SK-N-SH (cell line): ENCODE results near the gene TFR2. TPM values are rescaled to one million over a fixed set of nuclear protein-coding genes. Genes with fewer than 3 reads are reported as not detected.

Source experiments
- CTCF ChIA-PET: fragments of 300-600, 350-600 bp; formaldehyde crosslinking; extraction: SDS; loops from one replicate; lab custom pipeline; 2021; lab: Yijun Ruan, JAX
- POLR2A ChIA-PET: fragments of 350-600 bp; sonication (Branson Sonifier 250); formaldehyde crosslinking; extraction: SDS; loops from one replicate; lab custom pipeline; 2020; ENCODE audit warnings: antibody characterized with exemption, inconsistent platforms; lab: Yijun Ruan, JAX
- DNase-seq: peaks from one replicate; pipeline ENCODE4 v3.0.0; 2012
- H2AFZ ChIP-seq: fragments of 200-600 bp; sonication (generic); 2 replicates; pipeline ENCODE4 v1.8.1; 2016; ENCODE audit warnings: antibody characterized with exemption, mild to moderate bottlenecking, low read depth
- H3F3A ChIP-seq: fragments of 200-600 bp; sonication (generic); replicated peaks from 2 replicates; pipeline ENCODE3; 2016; ENCODE audit warnings: antibody characterized with exemption, mild to moderate bottlenecking; ENCODE audit not compliant: insufficient read depth
- H3K27ac ChIP-seq, 2 experiments: fragments of 200-500 bp in 1 of 2; fragments of 200-600 bp in 1 of 2; sonication (Bioruptor generic) in 1 of 2; sonication (generic), shearing (Covaris generic) in 1 of 2; 2 replicates each; pipeline versions ENCODE4 v1.5.1 to v1.6.1; 2014 to 2016; ENCODE audit warnings: low read depth in 2 of 2, inconsistent platforms in 1 of 2, low read length in 1 of 2, mild to moderate bottlenecking in 1 of 2, mixed read lengths in 1 of 2
- H3K27me3 ChIP-seq: fragments of 200-600 bp; sonication (generic), shearing (Covaris generic); 2 replicates; pipeline ENCODE4 v1.6.1; 2016; ENCODE audit warnings: mixed run types; ENCODE audit not compliant: insufficient read depth
- H3K36me3 ChIP-seq, 2 experiments: fragments of 200-500 bp in 1 of 2; fragments of 200-600 bp in 1 of 2; sonication (Bioruptor generic) in 1 of 2; sonication (generic) in 1 of 2; replicated peaks in 1 of 2; 2 replicates each; pipeline versions ENCODE3 to v1.5.1; 2014 to 2016; ENCODE audit warnings: low read length in 1 of 2, mild to moderate bottlenecking in 1 of 2; ENCODE audit not compliant: insufficient read depth in 2 of 2, control insufficient read depth in 1 of 2
- H3K4me1 ChIP-seq, 2 experiments: fragments of 200-500 bp in 1 of 2; fragments of 200-600 bp in 1 of 2; sonication (Bioruptor generic) in 1 of 2; sonication (generic), shearing (Covaris generic) in 1 of 2; 2 replicates each; pipeline versions ENCODE4 v1.5.1 to v1.6.1; 2014 to 2016; ENCODE audit warnings: low read depth in 1 of 2, low read length in 1 of 2, mixed run types in 1 of 2; ENCODE audit not compliant: insufficient read depth in 2 of 2, control insufficient read depth in 1 of 2
- H3K4me2 ChIP-seq: fragments of 200-600 bp; sonication (generic), shearing (Covaris generic); 2 replicates; pipeline ENCODE4 v1.6.1; 2017; ENCODE audit warnings: mixed run types
- H3K4me3 ChIP-seq, 2 experiments: fragments of 200-500 bp in 1 of 2; fragments of 200-600 bp in 1 of 2; sonication (Bioruptor generic) in 1 of 2; sonication (generic), shearing (Covaris generic) in 1 of 2; 2 replicates each; pipeline versions ENCODE4 v1.5.1 to v1.8.1; 2014 to 2016; ENCODE audit warnings: low read depth in 2 of 2, inconsistent platforms in 1 of 2, low read length in 1 of 2, mild to moderate bottlenecking in 1 of 2, mixed read lengths in 1 of 2, moderate library complexity in 1 of 2
- H3K79me2 ChIP-seq: fragments of 200-600 bp; sonication (generic); 2 replicates; pipeline ENCODE4 v1.8.1; 2017; ENCODE audit warnings: mild to moderate bottlenecking; ENCODE audit not compliant: insufficient read depth
- H3K9ac ChIP-seq: fragments of 200-600 bp; sonication (generic); 2 replicates; pipeline ENCODE4 v1.6.1; 2017; ENCODE audit warnings: mixed run types
- H3K9me2 ChIP-seq: fragments of 200-600 bp; sonication (generic); 2 replicates; pipeline ENCODE4 v1.6.1; 2017; ENCODE audit warnings: mixed run types
- H3K9me3 ChIP-seq: fragments of 200-600 bp; sonication (generic); 2 replicates; pipeline ENCODE4 v1.6.1; 2017; ENCODE audit warnings: mixed run types, mild to moderate bottlenecking, moderate library complexity
- H4K20me1 ChIP-seq: fragments of 200-600 bp; sonication (generic); 2 replicates; pipeline ENCODE4 v1.6.1; 2017; ENCODE audit warnings: mild to moderate bottlenecking, mixed run types; ENCODE audit not compliant: insufficient read depth
- ELF1 ChIP-seq: IDR thresholded peaks from 2 replicates; pipeline ENCODE4 v1.4.0; 2012
- EZH2phosphoT487 ChIP-seq: fragments of 200-600 bp; sonication (generic); IDR thresholded peaks from 2 replicates; pipeline ENCODE4 v1.6.1; 2017; ENCODE audit warnings: low read depth, mixed run types, mild to moderate bottlenecking, antibody characterized with exemption, moderate library complexity, borderline replicate concordance
- FOXM1 ChIP-seq: IDR thresholded peaks from 2 replicates; pipeline ENCODE4 v1.4.0; 2012; ENCODE audit warnings: low read depth, mild to moderate bottlenecking
- GATA2 ChIP-seq: sonication (generic); formaldehyde crosslinking; IDR thresholded peaks from 2 replicates; pipeline ENCODE4 v1.5.0; 2020; ENCODE audit warnings: mild to moderate bottlenecking, missing genetic modification reagents
- MEF2A ChIP-seq: IDR thresholded peaks from 2 replicates; pipeline ENCODE4 v1.4.0; 2012; ENCODE audit warnings: low read depth, borderline replicate concordance
- MXI1 ChIP-seq: IDR thresholded peaks from 2 replicates; pipeline ENCODE4 v1.6.1; 2012; ENCODE audit warnings: mild to moderate bottlenecking, low read depth, low read length, improper control_type of control experiment
- NFIC ChIP-seq: IDR thresholded peaks from 2 replicates; pipeline ENCODE4 v1.4.0; 2012; ENCODE audit warnings: borderline replicate concordance
- NRF1 ChIP-seq: IDR thresholded peaks from 2 replicates; pipeline ENCODE4 v1.6.1; 2012; ENCODE audit warnings: low read depth, mild to moderate bottlenecking, low read length
- POLR2AphosphoS5 ChIP-seq: IDR thresholded peaks from 2 replicates; pipeline ENCODE4 v1.6.1; 2012; ENCODE audit warnings: low read depth, low read length
- RAD21 ChIP-seq: IDR thresholded peaks from 2 replicates; pipeline ENCODE4 v1.6.1; 2012; ENCODE audit warnings: mild to moderate bottlenecking, low read length
- RCOR1 ChIP-seq: fragments of 150-350 bp; IDR thresholded peaks from 2 replicates; pipeline ENCODE4 v1.6.1; 2017; ENCODE audit warnings: antibody characterized with exemption, low read length
- RFX5 ChIP-seq: IDR thresholded peaks from 2 replicates; pipeline ENCODE4 v1.6.1; 2012; ENCODE audit warnings: mild to moderate bottlenecking, improper control_type of control experiment, low read length
- SIN3A ChIP-seq: IDR thresholded peaks from 2 replicates; pipeline ENCODE4 v1.6.1; 2012; ENCODE audit warnings: low read depth, mild to moderate bottlenecking, low read length, moderate library complexity, borderline replicate concordance
- SMC3 ChIP-seq: IDR thresholded peaks from 2 replicates; pipeline ENCODE4 v1.6.1; 2012; ENCODE audit warnings: low read depth, low read length, improper control_type of control experiment
- TAF1 ChIP-seq: IDR thresholded peaks from 2 replicates; pipeline ENCODE4 v1.6.1; 2012; ENCODE audit warnings: low read depth, mild to moderate bottlenecking, low read length, moderate library complexity, borderline replicate concordance
- TEAD4 ChIP-seq: IDR thresholded peaks from 2 replicates; pipeline ENCODE4 v1.4.0; 2012; ENCODE audit warnings: mild to moderate bottlenecking, borderline replicate concordance; ENCODE audit not compliant: insufficient read depth
- YY1 ChIP-seq: IDR thresholded peaks from 2 replicates; pipeline ENCODE4 v1.4.0; 2012; ENCODE audit warnings: low read depth, mild to moderate bottlenecking
- WGBS: methylation state at CpG from one replicate; pipeline ENCODE4 v1.1.6; 2017; ENCODE audit warnings: low lambda C conversion rate; 5-methylcytosine and 5-hydroxymethylcytosine counted together
- polyA plus RNA-seq, 3 experiments: library from polyadenylated mRNA; depleted of rRNA; stranded (reverse); fragments of >200 nt; gene quantifications; 2 replicates each; pipeline ENCODE4 v1.2.3, GENCODE V29; 2012
- TF ChIP-seq, protein P1 (sequence below): fragments of 150-350 bp; IDR thresholded peaks from 2 replicates; pipeline ENCODE4 v1.6.1; 2016; ENCODE audit warnings: mild to moderate bottlenecking, low read depth, low read length
- TF ChIP-seq, protein P2 (sequence below): IDR thresholded peaks from 2 replicates; pipeline ENCODE4 v1.4.0; 2012; ENCODE audit warnings: low read depth
- TF ChIP-seq, protein P3 (sequence below): IDR thresholded peaks from 2 replicates; pipeline ENCODE4 v1.4.0; 2012; ENCODE audit warnings: low read depth, borderline replicate concordance
- TF ChIP-seq, protein P4 (sequence below): IDR thresholded peaks from 2 replicates; pipeline ENCODE4; 2012
- TF ChIP-seq, protein P5 (sequence below): IDR thresholded peaks from 2 replicates; pipeline ENCODE4 v1.4.0; 2012; ENCODE audit warnings: low read depth, borderline replicate concordance
- TF ChIP-seq, protein P6 (sequence below): fragments of 200-600 bp; sonication (generic); IDR thresholded peaks from 2 replicates; pipeline ENCODE4 v1.6.1; 2017; ENCODE audit warnings: antibody characterized with exemption, mild to moderate bottlenecking, moderate library complexity

TFR2 gene
- polyA plus RNA-seq, 1 of the 3 experiments (the other 2 are of a cell fraction): 0.30 TPM

DNA sequence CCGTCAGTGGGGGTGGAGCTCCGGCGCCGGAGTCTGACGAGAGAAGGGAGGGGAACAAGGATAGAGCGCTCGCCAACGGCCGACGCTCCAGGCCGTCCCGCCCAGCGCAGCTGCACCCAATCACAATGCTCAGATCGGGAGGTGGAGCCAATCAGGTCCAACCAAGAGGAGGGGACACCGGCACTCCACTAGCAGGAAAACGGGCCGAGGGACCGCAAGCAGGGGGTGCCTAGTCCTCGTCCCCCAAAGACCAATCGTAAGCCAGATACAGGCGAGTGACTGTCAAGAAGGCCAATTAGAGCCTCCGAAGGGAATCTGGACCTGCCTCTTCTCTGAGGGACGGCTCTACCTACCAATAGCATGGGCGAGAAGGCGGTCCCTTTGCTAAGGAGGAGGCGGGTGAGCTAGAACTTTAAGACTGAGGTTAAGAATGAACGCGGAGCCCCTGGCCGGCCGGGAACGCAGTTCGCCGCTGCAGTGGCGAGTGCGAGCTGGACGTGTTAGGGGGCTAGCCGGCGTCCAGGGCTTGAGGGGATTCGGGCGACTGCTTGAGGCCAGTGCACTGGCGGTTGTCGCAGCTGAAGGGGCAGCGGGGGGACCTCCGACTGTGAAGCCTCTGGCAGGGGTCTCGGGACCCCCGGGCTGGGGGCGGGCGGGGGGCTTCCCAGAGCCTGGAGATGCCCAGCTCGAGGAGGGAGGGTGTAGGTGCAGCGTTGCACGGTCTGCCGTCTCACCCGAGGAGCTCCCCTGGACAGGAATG, 54.9 kb downstream of the TFR2 start, which contains the start of gene FBXO24:
TSS of gene FBXO24 (plus strand) at position 63 of the 760 bp plus-strand sequence. CDS start at position 361, 298 bp downstream.
- Histone ChIP-seq H2AFZ (peak within 1 kb of the TSS; percentile 96), H3K27ac (peak within 1 kb of the TSS; percentile 77 to 94), H3K79me2 (peaks cover 33% of the 10 kb centered on the region), H4K20me1 (peaks cover 32% of the 10 kb centered on the region), H3K36me3 (peaks cover 3 to 11% of the 10 kb centered on the region in 2 experiments), H3K4me2 (peak within 1 kb of the TSS; percentile 97), H3K27me3 (no peaks in the 10 kb centered on the region), H3K9me3 (no peaks in the 10 kb centered on the region), H3K9me2 (no peaks in the 10 kb centered on the region), H3K4me1 (peaks cover 6 to 15% of the 10 kb centered on the region in 2 experiments; a peak in 2 of 4 replicates), H3F3A (peaks cover 7% of the 10 kb centered on the region), H3K4me3 (peak within 1 kb of the TSS; percentile 83 to 92), H3K9ac (peak within 1 kb of the TSS; percentile 89)
- under 1% methylated on average over 31 of the region's 53 CpGs for WGBS
- peak; percentile 100 for DNase-seq
- ChIA-PET POLR2A (interaction anchor here (0.6 to 4.3 kb wide), 25 partner anchors 9 to 303 kb away, joined by 3 to 63 read pairs (median 4); partner anchors contain the start of genes AGFG2, EPHB4, GNB2 and MOSPD3), CTCF (interaction anchor here (1.0 to 11.9 kb wide), 15 partner anchors 9 to 119 kb away, joined by 3 to 149 read pairs (median 10); partner anchors contain the start of genes GIGYF1 and PCOLCE)
- TF ChIP-seq EZH2phosphoT487 (no peak), RAD21 (no peak), RCOR1 (peak; percentile 23), TEAD4 (no peak), RFX5 (peak; percentile 91), YY1 (no peak), FOXM1 (no peak), SMC3 (no peak), MXI1 (peak; percentile 15), NRF1 (peak; percentile 60), GATA2 (CRISPR knock-in tag) (no peak), NFIC (no peak), POLR2AphosphoS5 (peak; percentile 73), MEF2A (no peak), TAF1 (peak; percentile 66), SIN3A (peak; percentile 92; the same call in 1 of the 2 replicates), ELF1 (peak; percentile 13)
- TF ChIP-seq, protein P1, sequence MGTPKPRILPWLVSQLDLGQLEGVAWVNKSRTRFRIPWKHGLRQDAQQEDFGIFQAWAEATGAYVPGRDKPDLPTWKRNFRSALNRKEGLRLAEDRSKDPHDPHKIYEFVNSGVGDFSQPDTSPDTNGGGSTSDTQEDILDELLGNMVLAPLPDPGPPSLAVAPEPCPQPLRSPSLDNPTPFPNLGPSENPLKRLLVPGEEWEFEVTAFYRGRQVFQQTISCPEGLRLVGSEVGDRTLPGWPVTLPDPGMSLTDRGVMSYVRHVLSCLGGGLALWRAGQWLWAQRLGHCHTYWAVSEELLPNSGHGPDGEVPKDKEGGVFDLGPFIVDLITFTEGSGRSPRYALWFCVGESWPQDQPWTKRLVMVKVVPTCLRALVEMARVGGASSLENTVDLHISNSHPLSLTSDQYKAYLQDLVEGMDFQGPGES: peak; percentile 100
- TF ChIP-seq, protein P2, sequence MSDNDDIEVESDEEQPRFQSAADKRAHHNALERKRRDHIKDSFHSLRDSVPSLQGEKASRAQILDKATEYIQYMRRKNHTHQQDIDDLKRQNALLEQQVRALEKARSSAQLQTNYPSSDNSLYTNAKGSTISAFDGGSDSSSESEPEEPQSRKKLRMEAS: no peak; the same call in none of the 2 replicates
- TF ChIP-seq, protein P3, sequence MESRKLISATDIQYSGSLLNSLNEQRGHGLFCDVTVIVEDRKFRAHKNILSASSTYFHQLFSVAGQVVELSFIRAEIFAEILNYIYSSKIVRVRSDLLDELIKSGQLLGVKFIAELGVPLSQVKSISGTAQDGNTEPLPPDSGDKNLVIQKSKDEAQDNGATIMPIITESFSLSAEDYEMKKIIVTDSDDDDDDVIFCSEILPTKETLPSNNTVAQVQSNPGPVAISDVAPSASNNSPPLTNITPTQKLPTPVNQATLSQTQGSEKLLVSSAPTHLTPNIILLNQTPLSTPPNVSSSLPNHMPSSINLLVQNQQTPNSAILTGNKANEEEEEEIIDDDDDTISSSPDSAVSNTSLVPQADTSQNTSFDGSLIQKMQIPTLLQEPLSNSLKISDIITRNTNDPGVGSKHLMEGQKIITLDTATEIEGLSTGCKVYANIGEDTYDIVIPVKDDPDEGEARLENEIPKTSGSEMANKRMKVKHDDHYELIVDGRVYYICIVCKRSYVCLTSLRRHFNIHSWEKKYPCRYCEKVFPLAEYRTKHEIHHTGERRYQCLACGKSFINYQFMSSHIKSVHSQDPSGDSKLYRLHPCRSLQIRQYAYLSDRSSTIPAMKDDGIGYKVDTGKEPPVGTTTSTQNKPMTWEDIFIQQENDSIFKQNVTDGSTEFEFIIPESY: peak; percentile 9; the same call in 1 of the 2 replicates
- TF ChIP-seq, protein P4, sequence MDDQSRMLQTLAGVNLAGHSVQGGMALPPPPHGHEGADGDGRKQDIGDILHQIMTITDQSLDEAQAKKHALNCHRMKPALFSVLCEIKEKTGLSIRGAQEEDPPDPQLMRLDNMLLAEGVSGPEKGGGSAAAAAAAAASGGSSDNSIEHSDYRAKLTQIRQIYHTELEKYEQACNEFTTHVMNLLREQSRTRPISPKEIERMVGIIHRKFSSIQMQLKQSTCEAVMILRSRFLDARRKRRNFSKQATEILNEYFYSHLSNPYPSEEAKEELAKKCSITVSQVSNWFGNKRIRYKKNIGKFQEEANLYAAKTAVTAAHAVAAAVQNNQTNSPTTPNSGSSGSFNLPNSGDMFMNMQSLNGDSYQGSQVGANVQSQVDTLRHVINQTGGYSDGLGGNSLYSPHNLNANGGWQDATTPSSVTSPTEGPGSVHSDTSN: peak; percentile 100
- TF ChIP-seq, protein P5, sequence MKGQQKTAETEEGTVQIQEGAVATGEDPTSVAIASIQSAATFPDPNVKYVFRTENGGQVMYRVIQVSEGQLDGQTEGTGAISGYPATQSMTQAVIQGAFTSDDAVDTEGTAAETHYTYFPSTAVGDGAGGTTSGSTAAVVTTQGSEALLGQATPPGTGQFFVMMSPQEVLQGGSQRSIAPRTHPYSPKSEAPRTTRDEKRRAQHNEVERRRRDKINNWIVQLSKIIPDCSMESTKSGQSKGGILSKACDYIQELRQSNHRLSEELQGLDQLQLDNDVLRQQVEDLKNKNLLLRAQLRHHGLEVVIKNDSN: no peak
- TF ChIP-seq, protein P6, sequence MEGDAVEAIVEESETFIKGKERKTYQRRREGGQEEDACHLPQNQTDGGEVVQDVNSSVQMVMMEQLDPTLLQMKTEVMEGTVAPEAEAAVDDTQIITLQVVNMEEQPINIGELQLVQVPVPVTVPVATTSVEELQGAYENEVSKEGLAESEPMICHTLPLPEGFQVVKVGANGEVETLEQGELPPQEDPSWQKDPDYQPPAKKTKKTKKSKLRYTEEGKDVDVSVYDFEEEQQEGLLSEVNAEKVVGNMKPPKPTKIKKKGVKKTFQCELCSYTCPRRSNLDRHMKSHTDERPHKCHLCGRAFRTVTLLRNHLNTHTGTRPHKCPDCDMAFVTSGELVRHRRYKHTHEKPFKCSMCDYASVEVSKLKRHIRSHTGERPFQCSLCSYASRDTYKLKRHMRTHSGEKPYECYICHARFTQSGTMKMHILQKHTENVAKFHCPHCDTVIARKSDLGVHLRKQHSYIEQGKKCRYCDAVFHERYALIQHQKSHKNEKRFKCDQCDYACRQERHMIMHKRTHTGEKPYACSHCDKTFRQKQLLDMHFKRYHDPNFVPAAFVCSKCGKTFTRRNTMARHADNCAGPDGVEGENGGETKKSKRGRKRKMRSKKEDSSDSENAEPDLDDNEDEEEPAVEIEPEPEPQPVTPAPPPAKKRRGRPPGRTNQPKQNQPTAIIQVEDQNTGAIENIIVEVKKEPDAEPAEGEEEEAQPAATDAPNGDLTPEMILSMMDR: no peak
